Left ventricle myocardium superior (tissue), 1 donor: Measurements from ENCODE around the gene NXPH2. TPM values are rescaled to one million over a fixed set of nuclear protein-coding genes. Genes with fewer than 3 reads are reported as not detected.
"Not testable (repeated sequence)": the region's sequence is repeated elsewhere in the genome, so short reads cannot be mapped to it uniquely, and the experiment has no call there.

ENCODE experiments used
- ATAC-seq: fragments of 200-7000 bp; cut with Tn5 transposase; one replicate; pipeline ENCODE4 v1.9.1; 2020; ENCODE audit warnings: mild to moderate bottlenecking, moderate library complexity
- DNase-seq: peaks from one replicate; pipeline ENCODE4 v3.0.0-alpha.2; 2020
- intact Hi-C: fragments of 100-400 bp; cut with micrococcal nuclease; formaldehyde crosslinking; loops from one replicate; pipeline ENCODE4 v1.11.0; 2022
- total RNA-seq: library from RNA; stranded (reverse); fragmentation: NEBNext Ultra II Directional; extraction: Animal tissue kit (Norgen Biotek cat#: 25700); gene quantifications from one replicate; pipeline ENCODE4 v1.2.1, GENCODE V29; 2021
- donor health status: DM: no; HTN: yes; CAD: no; lungs with severe emphysema.

Gene NXPH2
- total RNA-seq, 1 donor from 2014 or later: not detected

- intact Hi-C loops: no loop called here
- ATAC-seq (no peak), DNase-seq (no peak)
Measured at GRCh38 chr2:138654146-138654545, 126.0 kb downstream of the NXPH2 start.

GRCh38 chr2:138652378-138652777, 127.8 kb downstream of the NXPH2 start:
- intact Hi-C loops: no loop called here
- ATAC-seq (no peak), DNase-seq (no peak)

GRCh38 chr2:138649571-138649970, 130.6 kb downstream of the NXPH2 start:
- ATAC-seq (no peak), DNase-seq (no peak)
- intact Hi-C loops: no loop called here

GRCh38 chr2:138648606-138649005, 131.6 kb downstream of the NXPH2 start:
- no peak for ATAC-seq
- intact Hi-C loops: no loop called here
- DNase-seq: no peak

GRCh38 chr2:138644776-138645175, 135.4 kb downstream of the NXPH2 start:
- DNase-seq, ATAC-seq, intact Hi-C loops: not testable (repeated sequence)

- no peak for ATAC-seq
- DNase-seq: no peak
- intact Hi-C loops: no loop called here
Measured at GRCh38 chr2:138640921-138641676, 139.1 kb downstream of the NXPH2 start.

- DNase-seq: no peak
- ATAC-seq: no peak
- intact Hi-C loops: no loop called here
Measured at GRCh38 chr2:138637686-138638085, 142.5 kb downstream of the NXPH2 start.

- intact Hi-C loops: no loop called here
- ATAC-seq: no peak
- DNase-seq: no peak
Measured at GRCh38 chr2:138637061-138637460, 143.1 kb downstream of the NXPH2 start.

- DNase-seq: no peak
- ATAC-seq: no peak
- intact Hi-C loops: no loop called here
Measured at GRCh38 chr2:138633049-138633448, 147.1 kb downstream of the NXPH2 start.

- DNase-seq (no peak), ATAC-seq (no peak)
- intact Hi-C loops: no loop called here
Measured at GRCh38 chr2:138632066-138632620, 148.0 kb downstream of the NXPH2 start.

- intact Hi-C loops: no loop called here
- ATAC-seq (no peak), DNase-seq (no peak)
Measured at GRCh38 chr2:138630164-138630563, 150.0 kb downstream of the NXPH2 start.

- DNase-seq (no peak), ATAC-seq (no peak)
- intact Hi-C loops: no loop called here
Measured at GRCh38 chr2:138626148-138626547, 154.0 kb downstream of the NXPH2 start.

- intact Hi-C loops: no loop called here
- DNase-seq: no peak
- no peak for ATAC-seq
Measured at GRCh38 chr2:138622613-138623012, 157.6 kb downstream of the NXPH2 start.

- intact Hi-C loops: no loop called here
- no peak for DNase-seq
- ATAC-seq: no peak
Measured at GRCh38 chr2:138621139-138621538, 159.1 kb downstream of the NXPH2 start.

- intact Hi-C loops: no loop called here
- ATAC-seq (no peak), DNase-seq (no peak)
Measured at GRCh38 chr2:138620431-138620830, 159.8 kb downstream of the NXPH2 start.
